Spleen (tissue), 11 donors: ENCODE results near the gene THAP4. TPM values are rescaled to one million over a fixed set of nuclear protein-coding genes. Genes with fewer than 3 reads are reported as not detected.

Experiments used
- DNase-seq: peaks from one replicate; pipeline ENCODE4 v3.0.0-alpha.2; 2020
- H3K27ac ChIP-seq, 8 donors: fragments of 200-600 bp; sonication (generic) in 7 of 8; 1 replicate in 4 of 8; 2 replicates in 4 of 8; pipeline versions ENCODE4 v1.5.0 to v1.8.0; 2016 to 2021; ENCODE audit warnings: inconsistent platforms in 4 of 8, mild to moderate bottlenecking in 4 of 8, moderate library complexity in 1 of 8
- H3K27me3 ChIP-seq, 7 donors: fragments of 200-600 bp; sonication (generic) in 6 of 7; replicated peaks in 1 of 7; 1 replicate in 4 of 7; 2 replicates in 3 of 7; pipeline versions ENCODE4 v1.5.0 to v1.8.0; 2016 to 2021; ENCODE audit warnings: inconsistent platforms in 3 of 7, mild to moderate bottlenecking in 1 of 7
- H3K36me3 ChIP-seq, 6 donors: fragments of 200-600 bp; sonication (generic) in 5 of 6; 1 replicate in 4 of 6; 2 replicates in 2 of 6; pipeline versions ENCODE4 v1.5.0 to v1.8.0; 2016 to 2021; ENCODE audit warnings: inconsistent platforms in 2 of 6
- H3K4me1 ChIP-seq, 6 donors: fragments of 200-600 bp; sonication (generic) in 5 of 6; 1 replicate in 3 of 6; 2 replicates in 3 of 6; pipeline versions ENCODE4 v1.5.0 to v1.8.0; 2016 to 2021; ENCODE audit warnings: inconsistent platforms in 3 of 6
- H3K4me3 ChIP-seq, 8 donors: fragments of 200-600 bp; sonication (generic) in 7 of 8; 1 replicate in 4 of 8; 2 replicates in 4 of 8; pipeline versions ENCODE4 v1.5.0 to v1.8.0; 2016 to 2021; ENCODE audit warnings: inconsistent platforms in 4 of 8, mild to moderate bottlenecking in 4 of 8, moderate library complexity in 2 of 8
- H3K9me3 ChIP-seq, 8 donors: fragments of 200-600 bp; sonication (generic) in 7 of 8; 1 replicate in 4 of 8; 2 replicates in 4 of 8; pipeline versions ENCODE4 v1.5.0 to v1.8.0; 2016 to 2021; ENCODE audit warnings: inconsistent platforms in 4 of 8
- CTCF ChIP-seq, 11 experiments: fragments of 200-600 bp in 7 of 11; fragments of 450-650 bp in 4 of 11; sonication (generic) in 4 of 11; IDR thresholded peaks in 8 of 11; conservative IDR thresholded peaks in 3 of 11; 1 replicate in 7 of 11; 2 replicates in 4 of 11; pipeline versions ENCODE4 v1.4.0 to v1.8.0; 2016 to 2021; ENCODE audit warnings: antibody characterized with exemption in 11 of 11, inconsistent platforms in 4 of 11, mild to moderate bottlenecking in 1 of 11
- POLR2A ChIP-seq, 3 donors: fragments of 450-650 bp; IDR thresholded peaks; one replicate each; pipeline ENCODE4 v1.5.1; 2017; ENCODE audit warnings: antibody characterized with exemption in 3 of 3, mild to moderate bottlenecking in 1 of 3
- POLR2AphosphoS5 ChIP-seq, 3 donors: sonication (generic); formaldehyde crosslinking; IDR thresholded peaks; one replicate each; pipeline ENCODE4 v1.5.1; 2017; ENCODE audit warnings: antibody characterized with exemption in 3 of 3
- WGBS, 5 donors: extraction: QIAGEN DNeasy Blood & Tissue Kit in 3 of 5; methylation state at CpG; one replicate each; pipeline versions ENCODE4 v1.1.5 to v1.1.7; 2013 to 2018; 5-methylcytosine and 5-hydroxymethylcytosine counted together
- intact Hi-C: fragments of 100-400 bp; cut with DNase I; formaldehyde crosslinking; loops from one replicate; pipeline ENCODE4 v1.15.0; 2023; ENCODE audit warnings: low total_unique reads
- polyA plus RNA-seq, 3 donors: library from polyadenylated mRNA; stranded (reverse); fragments of 200-250 nt; gene quantifications; one replicate each; pipeline ENCODE4 v1.2.1, GENCODE V29; 2013
- total RNA-seq, 7 donors: library from RNA; depleted of rRNA in 3 of 7; stranded (reverse); fragments of >200 nt in 3 of 7; fragmentation: NEBNext Ultra II Directional in 4 of 7; extraction: Animal tissue kit (Norgen Biotek cat#: 25700) in 4 of 7; gene quantifications; one replicate each; pipeline versions ENCODE4 v1.1.0 to v1.2.1, GENCODE V29; 2016 to 2021
- donor health status: healthy with polysubstance abuse.
- donor health status: DM: no; HTN: no; CAD: no; lungs with moderate emphysema.
- donor health status: DM: no; HTN: no; CAD: no.
- donor health status: Bipolar disorder and iron deficiency.
- donor health status: healthy.
- donor health status: DM: no; HTN: no; CAD: no.
- donor health status: DM: yes; HTN: yes; CAD: no.

The THAP4 gene
- total and polyA plus RNA-seq, 10 donors = 21.0 to 31.5 (median 27.8) TPM

- TF ChIP-seq POLR2A (IDR thresholded peaks at IDR 0.05) (no peak), CTCF (IDR thresholded peaks at IDR 0.05 in 8 of 11, conservative IDR thresholded peaks at IDR 0.05 in 3 of 11) (no peak), POLR2AphosphoS5 (IDR thresholded peaks at IDR 0.05) (no peak)
- Histone ChIP-seq H3K4me3 (no peak overlapping the region), H3K27ac (no peak overlapping the region), H3K9me3 (peaks cover 0 to 6% (median 0%) of the 10 kb centered on the region in 8 donors), H3K4me1 (peaks cover 21 to 75% (median 51%) of the 10 kb centered on the region in 6 donors), H3K36me3 (peaks cover 0 to 21% (median under 1%) of the 10 kb centered on the region in 6 donors), H3K27me3 (no peaks in the 10 kb centered on the region)
- 89 to 94% (median 92%) methylated on average over 8 of the region's 8 CpGs for WGBS, 5 donors
- intact Hi-C loops = no loop called here
- no peak for DNase-seq
These were observed 3.3 kb upstream of the THAP4 start for GRCh38 chr2:241640165-241640795.

- no peak overlapping the region for H3K27ac ChIP-seq
- H3K36me3 ChIP-seq = peaks cover 0 to 15% (median 0%) of the 10 kb centered on the region in 6 donors
- intact Hi-C loops = no loop called here
- DNase-seq = no peak
- H3K4me1 ChIP-seq = peaks cover 23 to 77% (median 55%) of the 10 kb centered on the region in 6 donors
- peak overlapping the region in 1 of 8 donors; percentile 97 for H3K4me3 ChIP-seq
- H3K9me3 ChIP-seq = peaks cover 0 to 6% (median 0%) of the 10 kb centered on the region in 8 donors
- no peaks in the 10 kb centered on the region for H3K27me3 ChIP-seq
- TF ChIP-seq POLR2A (IDR thresholded peaks at IDR 0.05) (no peak), POLR2AphosphoS5 (IDR thresholded peaks at IDR 0.05) (no peak), CTCF (IDR thresholded peaks at IDR 0.05 in 8 of 11, conservative IDR thresholded peaks at IDR 0.05 in 3 of 11) (no peak)
- 94 to 98% (median 96%) methylated on average over 6 to 7 of the region's 7 CpGs for WGBS, 5 donors
These were observed 2.4 kb upstream of the THAP4 start for GRCh38 chr2:241639385-241639784.

GRCh38 chr2:241638940-241639339, 2.0 kb upstream of the THAP4 start:
- H3K4me1 ChIP-seq = peaks cover 23 to 79% (median 55%) of the 10 kb centered on the region in 6 donors
- H3K36me3 ChIP-seq = peaks cover 0 to 17% (median 0%) of the 10 kb centered on the region in 6 donors
- H3K9me3 ChIP-seq = peaks cover 0 to 6% (median 0%) of the 10 kb centered on the region in 8 donors
- H3K27ac ChIP-seq = no peak overlapping the region
- 93 to 98% (median 97%) methylated on average over 5 to 14 of the region's 14 CpGs for WGBS, 5 donors
- no peak for TF ChIP-seq POLR2A (IDR thresholded peaks at IDR 0.05)
- TF ChIP-seq CTCF (IDR thresholded peaks at IDR 0.05 in 8 of 11, conservative IDR thresholded peaks at IDR 0.05 in 3 of 11) = no peak
- no peak for TF ChIP-seq POLR2AphosphoS5 (IDR thresholded peaks at IDR 0.05)
- intact Hi-C loops = no loop called here
- H3K4me3 ChIP-seq = peak overlapping the region in 5 of 8 donors; percentile 3 to 98 (median 91)
- H3K27me3 ChIP-seq = no peaks in the 10 kb centered on the region
- DNase-seq = peak; percentile 83
